NCI-H526 treated with DMSO at 0.1 percent for 48 hours (cell line): ENCODE data around the gene LRRC4C.

Experiments used
- DNase-seq: peaks from one replicate; lab custom pipeline; 2025; lab: John Stamatoyannopoulos, UW

The LRRC4C gene

DNA sequence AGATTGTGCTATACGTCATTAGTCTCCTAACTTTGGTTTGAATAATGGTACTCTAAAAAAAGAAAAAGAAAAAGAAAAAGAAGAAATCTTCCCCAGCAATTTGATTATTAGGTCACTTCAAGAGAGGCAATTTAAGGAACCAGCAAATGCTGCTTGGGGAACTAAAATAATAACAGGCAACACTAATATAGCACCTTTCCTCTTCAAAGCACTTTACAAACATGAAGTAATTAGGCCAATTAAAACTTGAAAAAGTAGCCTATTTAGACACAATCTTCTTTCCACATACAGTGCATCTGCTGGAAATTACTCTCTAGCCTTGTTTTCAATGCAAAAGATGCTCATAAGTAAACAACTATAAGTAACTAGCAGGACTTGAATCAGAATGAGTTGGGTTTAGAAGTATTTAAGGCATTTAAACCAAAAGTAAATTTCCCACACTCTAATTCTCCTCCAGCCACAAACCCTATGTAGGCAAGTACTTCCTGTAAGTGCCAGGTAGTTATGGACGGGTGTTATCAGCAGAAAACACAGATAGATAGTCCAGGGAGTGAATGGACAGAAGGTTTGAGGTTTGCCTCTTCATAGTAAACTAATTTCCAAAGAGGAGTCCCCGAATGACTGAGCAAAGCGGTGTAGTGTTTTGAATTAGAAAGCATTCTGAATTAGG, 44.5 kb downstream of the LRRC4C start:
- DNase-seq: no peak

- no peak for DNase-seq
Observed at GRCh38 chr11:41413843-41414242, 45.6 kb downstream of the LRRC4C start.

DNA sequence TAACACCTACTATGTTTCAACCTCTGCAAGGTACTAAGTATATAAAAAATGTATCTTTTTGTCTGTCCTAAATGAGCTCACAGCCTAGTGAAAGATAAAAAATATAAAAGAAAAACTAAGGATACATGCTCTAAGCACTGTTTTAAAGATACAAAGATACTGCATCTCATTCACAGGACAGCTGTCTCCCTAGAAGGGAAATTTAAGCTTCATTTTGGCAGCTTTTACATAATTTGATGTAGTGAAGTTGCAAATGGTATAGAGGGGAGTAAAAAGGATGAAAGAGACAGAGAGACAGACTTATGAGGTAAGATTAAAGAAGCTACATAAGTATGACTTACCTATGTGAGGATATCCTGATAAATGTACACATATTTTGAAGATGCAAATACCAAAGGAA, 53.6 kb downstream of the LRRC4C start:
- DNase-seq: no peak

DNA sequence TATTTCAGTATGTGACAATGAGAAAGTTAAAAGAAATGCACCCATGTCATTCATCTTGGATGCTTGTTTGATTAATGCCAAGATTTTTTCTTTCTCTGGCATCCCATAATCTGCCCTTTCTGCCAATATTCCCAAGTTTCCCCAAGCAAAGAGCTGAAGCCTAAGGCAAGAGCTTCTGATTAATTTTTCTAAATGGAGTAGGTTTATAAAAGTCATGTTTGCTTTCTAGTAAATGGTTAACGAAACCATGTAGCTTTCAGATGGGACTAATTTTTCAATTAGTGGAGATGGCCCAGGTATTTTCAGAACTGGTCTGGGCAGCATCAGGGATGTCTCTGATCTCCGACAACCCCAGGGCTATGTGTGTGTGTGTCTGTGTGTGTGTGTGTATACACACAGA, 55.3 kb downstream of the LRRC4C start:
- DNase-seq: no peak

DNA sequence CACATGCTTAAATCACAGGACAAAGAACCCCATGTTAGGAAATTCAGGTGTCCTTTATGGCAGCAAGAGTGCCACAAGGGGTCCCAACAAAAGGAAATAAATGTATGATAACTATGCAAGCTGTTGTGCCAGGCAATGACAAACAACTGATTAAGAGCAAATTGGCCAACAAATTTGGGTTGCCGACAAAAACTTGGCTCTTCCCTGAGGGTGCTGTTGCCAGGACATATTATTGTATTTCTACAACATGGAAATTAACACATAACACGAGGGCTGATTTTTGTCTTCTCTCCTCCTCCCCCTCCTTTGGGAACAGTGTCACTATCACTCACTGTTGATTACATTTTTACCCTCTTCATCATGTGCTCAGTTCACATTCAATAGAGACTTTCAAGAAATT, 56.0 kb downstream of the LRRC4C start:
- DNase-seq: no peak

- DNase-seq: no peak
Observed at GRCh38 chr11:41400819-41401382, 58.6 kb downstream of the LRRC4C start.

GRCh38 chr11:41400124-41400523, 59.3 kb downstream of the LRRC4C start:
- no peak for DNase-seq

GRCh38 chr11:41399323-41399722, 60.1 kb downstream of the LRRC4C start:
- DNase-seq: no peak

GRCh38 chr11:41398175-41398574, 61.3 kb downstream of the LRRC4C start:
- no peak for DNase-seq

DNA sequence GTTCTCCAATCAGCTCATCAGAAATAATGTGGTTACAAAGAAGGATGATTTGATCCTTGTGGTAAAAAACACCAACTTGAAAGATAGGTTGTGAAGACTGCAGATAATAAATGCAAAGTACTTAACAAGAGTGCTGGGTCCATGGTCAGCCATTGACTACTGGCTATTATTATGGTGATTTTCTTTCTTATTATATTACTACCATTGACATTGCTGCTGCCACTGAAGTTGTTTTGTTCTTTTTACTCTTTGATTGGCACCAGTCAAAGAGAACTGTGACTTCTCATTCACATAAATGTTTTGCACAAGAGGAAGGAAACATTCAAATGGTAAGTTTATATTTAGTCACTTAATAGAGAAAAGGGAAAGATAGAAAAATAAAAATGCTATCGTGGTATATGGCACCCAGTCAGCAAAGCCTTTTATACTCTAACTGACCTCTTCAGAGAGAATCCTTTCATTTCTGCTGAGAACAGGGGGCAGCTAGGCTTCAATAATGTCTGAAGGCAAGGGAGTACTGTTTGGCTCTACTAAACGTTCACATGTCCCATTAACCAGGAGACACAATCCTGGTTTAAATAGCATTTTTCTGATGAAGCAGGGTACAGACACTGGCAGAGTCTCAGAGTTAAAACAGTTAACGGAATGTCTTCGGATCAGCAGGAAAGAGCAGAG, 64.8 kb downstream of the LRRC4C start:
- DNase-seq: no peak

DNA sequence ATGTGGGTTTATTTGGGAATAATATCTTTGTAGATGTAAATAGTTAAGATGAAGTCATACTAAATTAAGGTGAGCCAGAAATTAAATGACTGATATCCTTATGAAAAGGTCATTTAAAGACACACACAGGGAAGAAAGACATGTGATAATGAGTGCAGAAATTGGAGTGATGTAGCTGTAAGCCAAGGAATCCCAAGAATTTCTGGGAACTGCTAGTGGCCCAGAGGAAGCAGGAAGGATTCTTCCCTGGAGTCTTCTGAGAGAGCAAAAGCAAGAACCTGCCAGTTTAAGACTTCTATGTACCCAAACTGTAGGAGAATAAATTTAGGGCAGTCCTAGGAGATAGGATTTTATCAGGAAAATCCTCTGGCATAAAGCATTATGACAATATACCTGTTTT, 66.9 kb downstream of the LRRC4C start:
- DNase-seq: no peak

GRCh38 chr11:41389623-41390130, 69.8 kb downstream of the LRRC4C start:
- DNase-seq: no peak

DNA sequence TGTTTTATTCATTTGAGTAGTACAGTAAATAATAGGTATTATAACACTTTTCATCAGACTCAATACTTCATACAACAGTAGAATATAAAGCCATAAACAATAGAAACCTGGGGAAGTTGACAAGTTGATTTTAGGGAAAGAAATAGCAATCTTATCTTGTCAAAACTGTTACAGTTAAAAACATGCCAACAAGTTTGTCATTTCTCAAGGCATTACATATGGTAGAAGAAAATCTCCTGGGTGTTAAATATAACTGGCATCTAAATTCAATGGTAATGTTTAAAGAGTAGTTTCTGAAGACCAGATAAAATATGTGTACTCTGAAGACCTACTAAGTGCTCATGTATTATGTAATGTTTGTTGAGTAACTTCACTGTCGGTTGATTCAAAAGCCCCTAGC, 75.1 kb downstream of the LRRC4C start:
- DNase-seq: no peak

DNA sequence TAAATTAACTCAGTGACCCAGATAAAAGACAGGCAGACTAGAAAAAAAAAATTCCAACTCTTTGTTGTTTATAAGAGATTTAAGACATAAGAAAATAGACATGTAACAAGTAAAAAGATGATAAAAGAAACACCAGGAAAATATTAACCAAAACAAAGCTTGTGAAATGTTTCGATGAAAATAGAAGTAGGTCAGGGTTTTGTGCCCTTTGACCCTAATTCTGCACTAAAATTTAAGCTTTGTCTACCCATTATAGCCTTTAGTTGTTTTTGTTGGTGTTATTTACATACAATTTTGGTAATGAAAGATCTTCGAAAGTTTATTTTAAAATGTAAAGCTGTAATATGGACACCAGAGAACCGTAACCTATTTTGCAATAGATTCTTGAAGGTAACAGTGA, 75.7 kb downstream of the LRRC4C start:
- no peak for DNase-seq

GRCh38 chr11:41382927-41383326, 76.5 kb downstream of the LRRC4C start:
- no peak for DNase-seq

GRCh38 chr11:41379084-41379483, 80.4 kb downstream of the LRRC4C start:
- no peak for DNase-seq

DNA sequence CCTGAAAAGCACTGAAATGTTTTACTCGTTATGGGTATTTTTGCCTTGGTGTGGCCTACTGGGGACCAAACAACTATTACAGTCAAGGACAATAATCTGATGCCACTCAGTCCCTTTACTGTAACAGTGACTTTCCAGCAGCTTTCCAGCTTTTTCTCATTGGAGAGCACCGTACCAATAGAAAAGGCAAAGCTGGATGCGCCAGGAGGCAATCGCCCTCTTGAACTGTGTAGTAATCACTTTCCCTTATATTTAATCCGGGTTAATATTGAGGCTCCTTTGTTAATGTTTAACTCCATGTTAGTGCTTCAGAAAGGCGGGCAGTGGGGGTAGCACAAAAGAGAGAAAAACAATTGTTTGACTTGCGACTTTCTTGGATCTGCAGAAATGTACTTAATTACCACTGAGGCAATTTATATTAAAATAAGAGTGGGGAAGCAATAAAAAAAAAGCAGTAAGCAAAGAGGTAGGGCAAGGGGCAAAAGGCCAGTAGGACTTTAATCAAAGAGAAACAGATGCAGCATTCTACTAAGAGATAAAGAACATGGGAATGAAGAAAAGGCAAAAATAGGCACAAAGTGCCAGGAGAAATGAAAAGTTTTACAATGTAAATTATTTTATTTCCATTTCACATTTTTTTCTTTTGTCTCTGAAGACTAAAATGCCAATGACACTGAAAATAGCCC, 81.6 kb downstream of the LRRC4C start:
- DNase-seq: no peak

DNA sequence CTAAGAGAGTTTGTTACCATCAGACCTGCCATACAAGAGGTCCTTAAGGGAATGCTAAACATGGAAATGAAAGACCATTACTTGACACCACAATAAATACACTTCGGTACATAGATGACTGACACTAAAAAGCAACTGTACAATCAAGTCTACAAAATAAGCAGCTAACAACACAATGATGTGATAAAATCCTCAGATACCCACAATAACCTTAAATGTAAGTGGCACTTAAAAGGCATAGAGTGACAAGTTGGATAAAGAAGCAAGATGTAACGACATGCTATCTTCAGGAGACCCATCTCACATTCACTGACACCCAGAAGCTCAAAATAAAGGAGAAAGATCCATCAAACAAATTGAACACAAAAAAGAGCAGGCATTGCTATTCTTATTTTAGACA, 107.6 kb downstream of the LRRC4C start:
- no peak for DNase-seq

- DNase-seq: no peak
Observed at GRCh38 chr11:41346042-41346441, 113.4 kb downstream of the LRRC4C start.

GRCh38 chr11:41334007-41334933, 125.2 kb downstream of the LRRC4C start:
- DNase-seq: no peak

DNA sequence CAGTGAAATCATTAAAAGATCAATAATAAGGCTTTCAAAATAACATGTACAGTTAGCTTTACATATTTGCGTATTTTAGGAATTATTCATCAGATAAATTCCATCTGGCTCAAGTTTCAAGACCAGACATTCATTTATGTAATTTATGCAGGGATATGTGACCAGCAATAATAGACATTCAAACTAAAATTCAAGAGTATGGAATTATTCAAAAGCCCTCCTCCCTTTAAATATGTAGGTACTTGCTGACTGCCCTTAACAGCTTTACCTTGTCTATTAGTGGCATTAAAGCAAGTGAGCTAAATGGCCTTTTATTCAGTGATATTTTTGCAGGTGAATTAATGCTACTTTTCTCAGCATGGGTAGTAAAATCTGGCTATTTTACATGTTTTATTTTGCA, 126.1 kb downstream of the LRRC4C start:
- DNase-seq: no peak

DNA sequence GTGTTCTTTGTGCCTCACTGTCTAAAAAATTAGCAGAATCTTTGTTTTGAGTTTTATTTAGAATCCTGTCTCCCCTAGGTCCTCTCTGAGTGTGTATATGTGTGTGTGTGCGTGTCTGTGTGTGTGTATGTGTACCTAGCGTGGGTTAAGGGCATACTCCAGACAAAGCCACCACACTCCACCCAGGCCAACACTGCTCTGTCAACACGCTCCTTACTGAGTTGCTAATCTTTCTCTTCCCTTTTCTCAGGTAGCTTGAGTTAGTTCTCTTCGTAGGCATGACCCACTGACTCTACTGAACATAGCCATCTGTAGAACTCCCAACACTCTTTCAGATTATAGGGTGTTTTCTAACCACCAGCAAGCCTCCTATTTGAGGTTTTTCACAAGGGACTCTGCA, 131.1 kb downstream of the LRRC4C start:
- DNase-seq: no peak
